ENCODE measurements around the gene KRTAP5-9. TPM values are rescaled to one million over a fixed set of nuclear protein-coding genes. Genes with fewer than 3 reads are reported as not detected.
"Not testable (repeated sequence)": the region's sequence is repeated elsewhere in the genome, so short reads cannot be mapped to it uniquely, and the experiment has no call there.

The KRTAP5-9 gene
- total RNA-seq, 1 donor from 2014 or later = 0.26 TPM

DNA sequence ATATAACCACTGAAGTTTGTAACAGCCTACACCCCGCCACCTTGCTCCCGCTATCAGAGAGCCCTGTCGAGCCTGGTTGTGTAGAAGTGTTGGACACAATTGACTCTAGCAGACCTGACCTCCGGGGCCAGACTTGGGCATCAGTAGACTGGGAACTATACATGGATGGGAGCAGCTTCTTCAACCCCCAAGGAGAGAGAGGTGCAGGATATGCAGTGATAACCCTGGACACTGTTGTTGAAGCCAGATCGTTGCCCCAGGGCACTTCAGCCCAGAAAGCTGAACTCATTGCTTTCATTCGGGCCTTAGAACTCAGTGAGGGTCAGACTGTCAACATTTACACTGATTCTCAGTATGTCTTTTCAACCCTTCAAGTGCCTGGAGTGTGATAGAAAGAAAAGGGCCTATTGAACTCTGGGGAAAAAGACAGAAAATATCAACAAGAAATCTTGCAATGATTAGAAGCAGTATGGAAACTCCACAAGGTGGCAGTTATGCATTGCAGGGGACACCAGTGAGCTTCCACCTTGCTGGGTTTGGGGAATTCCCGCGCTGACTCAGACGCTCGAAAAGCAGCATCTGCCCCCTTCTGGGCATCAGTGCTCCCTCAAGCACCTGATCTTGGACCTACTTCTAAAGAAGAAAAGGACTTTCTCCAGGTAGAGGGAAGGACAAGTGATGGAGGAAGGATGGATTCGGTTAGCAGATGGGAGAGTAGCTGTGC, 40.8 kb downstream of the KRTAP5-9 start:
- H3K27ac Mint-ChIP-seq = peak overlapping the region; percentile 83
- H3K36me3 Mint-ChIP-seq (ENCODE audit: insufficient read depth); DNase-seq (ENCODE audit: low spot score, unreplicated experiment); H3K9me3 Mint-ChIP-seq (ENCODE audit: low read depth); H3K27me3 Mint-ChIP-seq; H3K4me3 Mint-ChIP-seq (ENCODE audit: low read depth): not testable (repeated sequence)
- TF ChIP-seq, protein P1, sequence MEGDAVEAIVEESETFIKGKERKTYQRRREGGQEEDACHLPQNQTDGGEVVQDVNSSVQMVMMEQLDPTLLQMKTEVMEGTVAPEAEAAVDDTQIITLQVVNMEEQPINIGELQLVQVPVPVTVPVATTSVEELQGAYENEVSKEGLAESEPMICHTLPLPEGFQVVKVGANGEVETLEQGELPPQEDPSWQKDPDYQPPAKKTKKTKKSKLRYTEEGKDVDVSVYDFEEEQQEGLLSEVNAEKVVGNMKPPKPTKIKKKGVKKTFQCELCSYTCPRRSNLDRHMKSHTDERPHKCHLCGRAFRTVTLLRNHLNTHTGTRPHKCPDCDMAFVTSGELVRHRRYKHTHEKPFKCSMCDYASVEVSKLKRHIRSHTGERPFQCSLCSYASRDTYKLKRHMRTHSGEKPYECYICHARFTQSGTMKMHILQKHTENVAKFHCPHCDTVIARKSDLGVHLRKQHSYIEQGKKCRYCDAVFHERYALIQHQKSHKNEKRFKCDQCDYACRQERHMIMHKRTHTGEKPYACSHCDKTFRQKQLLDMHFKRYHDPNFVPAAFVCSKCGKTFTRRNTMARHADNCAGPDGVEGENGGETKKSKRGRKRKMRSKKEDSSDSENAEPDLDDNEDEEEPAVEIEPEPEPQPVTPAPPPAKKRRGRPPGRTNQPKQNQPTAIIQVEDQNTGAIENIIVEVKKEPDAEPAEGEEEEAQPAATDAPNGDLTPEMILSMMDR (IDR thresholded peaks at IDR 0.05; ENCODE audit: unreplicated experiment) = peak; percentile 25
- H3K4me1 Mint-ChIP-seq (ENCODE audit: low read depth) = peaks cover 26% of the 10 kb centered on the region

DNA sequence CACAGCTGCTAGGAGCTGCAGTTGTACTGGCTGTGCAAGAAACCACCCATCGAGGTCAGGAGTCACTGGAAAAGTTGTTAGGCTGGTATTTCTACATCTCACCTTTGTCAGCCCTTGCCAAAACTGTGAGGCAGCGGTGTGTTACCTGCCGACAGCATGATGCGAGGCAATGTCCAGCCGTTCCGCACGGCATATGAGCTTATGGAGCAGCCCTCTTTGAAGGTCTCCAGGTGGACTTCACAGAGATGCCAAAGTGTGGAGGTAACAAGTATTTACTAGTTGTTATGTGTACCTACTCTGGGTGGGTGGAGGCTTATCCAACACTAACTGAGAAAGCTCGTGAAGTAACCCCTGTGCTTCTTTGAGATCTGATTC, 41.3 kb downstream of the KRTAP5-9 start:
- DNase-seq (ENCODE audit: low spot score, unreplicated experiment); H3K4me3 Mint-ChIP-seq (ENCODE audit: low read depth); H3K9me3 Mint-ChIP-seq (ENCODE audit: low read depth); H3K27me3 Mint-ChIP-seq; H3K36me3 Mint-ChIP-seq (ENCODE audit: insufficient read depth): not testable (repeated sequence)
- peaks cover 26% of the 10 kb centered on the region for H3K4me1 Mint-ChIP-seq (ENCODE audit: low read depth)
- H3K27ac Mint-ChIP-seq = peak overlapping the region; percentile 83

Other genes with a start within 250 kb of the KRTAP5-9 start
- 137 and 140 TPM in 2 replicates for gene DHCR7, start 100.0 kb upstream of the KRTAP5-9 start, total RNA-seq
- gene NADSYN1, start 95.2 kb upstream of the KRTAP5-9 start, total RNA-seq = 72.0 and 79.2 TPM in 2 replicates
- 0.29 and 0.41 TPM in 2 replicates for gene KRTAP5-7, start 21.2 kb upstream of the KRTAP5-9 start, total RNA-seq
- 0.24 TPM in 1 of 2 replicates, not detected in the other for gene KRTAP5-8, start 10.4 kb upstream of the KRTAP5-9 start, total RNA-seq
- 0.41 TPM in 1 of 2 replicates, not detected in the other for gene KRTAP5-10, start 17.1 kb downstream of the KRTAP5-9 start, total RNA-seq
- not detected in 2 replicates for gene KRTAP5-11, start 34.5 kb downstream of the KRTAP5-9 start, total RNA-seq